Kidney epithelial cell (primary cell): ENCODE results near the gene FAM163B. TPM values are rescaled to one million over a fixed set of nuclear protein-coding genes. Genes with fewer than 3 reads are reported as not detected.

Experiments
- DNase-seq: peaks from one replicate; pipeline ENCODE4 v3.0.0-alpha.2; 2010; ENCODE audit warnings: low read depth
- H3K27me3 ChIP-seq: 2 replicates; pipeline ENCODE4 v1.6.0; 2011; ENCODE audit warnings: low read length; ENCODE audit not compliant: control insufficient read depth, insufficient read depth
- H3K36me3 ChIP-seq: 2 replicates; pipeline ENCODE4 v1.5.1; 2011; ENCODE audit warnings: low read length; ENCODE audit not compliant: control insufficient read depth, insufficient read depth
- H3K4me3 ChIP-seq: 2 replicates; pipeline ENCODE4 v1.5.1; 2011; ENCODE audit warnings: low read depth, mild to moderate bottlenecking, control low read depth, low read length
- total RNA-seq: library from RNA; depleted of rRNA; stranded (reverse); fragments of >200 nt; gene quantifications from 2 replicates; pipeline ENCODE4 v1.2.3, GENCODE V29; 2015
- TF ChIP-seq, protein P1 (sequence below): IDR thresholded peaks from 2 replicates; pipeline ENCODE4 v1.5.1; 2011; ENCODE audit warnings: mild to moderate bottlenecking, moderate library complexity, low read length, control low read depth, inconsistent platforms; ENCODE audit not compliant: insufficient read depth, poor library complexity, severe bottlenecking

The FAM163B gene
- total RNA-seq, 1 donor from 2014 or later: not detected

GRCh38 chr9:133589454-133590227, 19.5 kb downstream of the FAM163B start:
- Histone ChIP-seq H3K27me3 (peaks cover 27% of the 10 kb centered on the region), H3K36me3 (no peaks in the 10 kb centered on the region), H3K4me3 (no peak overlapping the region)
- TF ChIP-seq, protein P1, sequence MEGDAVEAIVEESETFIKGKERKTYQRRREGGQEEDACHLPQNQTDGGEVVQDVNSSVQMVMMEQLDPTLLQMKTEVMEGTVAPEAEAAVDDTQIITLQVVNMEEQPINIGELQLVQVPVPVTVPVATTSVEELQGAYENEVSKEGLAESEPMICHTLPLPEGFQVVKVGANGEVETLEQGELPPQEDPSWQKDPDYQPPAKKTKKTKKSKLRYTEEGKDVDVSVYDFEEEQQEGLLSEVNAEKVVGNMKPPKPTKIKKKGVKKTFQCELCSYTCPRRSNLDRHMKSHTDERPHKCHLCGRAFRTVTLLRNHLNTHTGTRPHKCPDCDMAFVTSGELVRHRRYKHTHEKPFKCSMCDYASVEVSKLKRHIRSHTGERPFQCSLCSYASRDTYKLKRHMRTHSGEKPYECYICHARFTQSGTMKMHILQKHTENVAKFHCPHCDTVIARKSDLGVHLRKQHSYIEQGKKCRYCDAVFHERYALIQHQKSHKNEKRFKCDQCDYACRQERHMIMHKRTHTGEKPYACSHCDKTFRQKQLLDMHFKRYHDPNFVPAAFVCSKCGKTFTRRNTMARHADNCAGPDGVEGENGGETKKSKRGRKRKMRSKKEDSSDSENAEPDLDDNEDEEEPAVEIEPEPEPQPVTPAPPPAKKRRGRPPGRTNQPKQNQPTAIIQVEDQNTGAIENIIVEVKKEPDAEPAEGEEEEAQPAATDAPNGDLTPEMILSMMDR: peak; percentile 24
- DNase-seq: no peak

- TF ChIP-seq, protein P1: no peak
- Histone ChIP-seq H3K27me3 (peaks cover 40% of the 10 kb centered on the region), H3K4me3 (no peak overlapping the region), H3K36me3 (no peaks in the 10 kb centered on the region)
- DNase-seq: no peak
These were observed 21.7 kb downstream of the FAM163B start for GRCh38 chr9:133587466-133587865.

DNA sequence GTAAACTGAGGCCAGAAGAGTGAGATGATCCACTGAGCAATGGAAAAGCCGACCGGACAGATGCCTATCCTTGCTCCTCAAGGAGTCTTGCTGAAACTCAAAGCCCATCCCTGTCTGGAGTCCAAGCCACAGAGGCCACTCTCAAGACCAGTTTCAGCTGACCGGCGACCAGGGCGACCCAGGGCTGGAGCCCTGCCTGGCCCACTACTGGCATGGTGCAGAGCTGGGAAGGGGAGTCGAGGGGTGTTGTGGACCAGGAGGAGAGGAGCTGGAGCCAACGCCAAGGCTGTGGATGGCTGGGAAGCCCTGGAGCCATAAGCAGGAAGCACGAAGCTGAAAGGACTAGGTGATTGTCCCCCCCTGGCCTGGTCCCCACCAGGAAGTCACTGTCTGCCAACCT, 22.1 kb downstream of the FAM163B start:
- Histone ChIP-seq H3K4me3 (no peak overlapping the region), H3K27me3 (peaks cover 42% of the 10 kb centered on the region), H3K36me3 (no peaks in the 10 kb centered on the region)
- TF ChIP-seq, protein P1: no peak
- DNase-seq: no peak

GRCh38 chr9:133585481-133586351, 23.5 kb downstream of the FAM163B start:
- TF ChIP-seq, protein P1: no peak
- H3K27me3 ChIP-seq: peaks cover 52% of the 10 kb centered on the region
- no peaks in the 10 kb centered on the region for H3K36me3 ChIP-seq
- no peak overlapping the region for H3K4me3 ChIP-seq
- DNase-seq: no peak

DNA sequence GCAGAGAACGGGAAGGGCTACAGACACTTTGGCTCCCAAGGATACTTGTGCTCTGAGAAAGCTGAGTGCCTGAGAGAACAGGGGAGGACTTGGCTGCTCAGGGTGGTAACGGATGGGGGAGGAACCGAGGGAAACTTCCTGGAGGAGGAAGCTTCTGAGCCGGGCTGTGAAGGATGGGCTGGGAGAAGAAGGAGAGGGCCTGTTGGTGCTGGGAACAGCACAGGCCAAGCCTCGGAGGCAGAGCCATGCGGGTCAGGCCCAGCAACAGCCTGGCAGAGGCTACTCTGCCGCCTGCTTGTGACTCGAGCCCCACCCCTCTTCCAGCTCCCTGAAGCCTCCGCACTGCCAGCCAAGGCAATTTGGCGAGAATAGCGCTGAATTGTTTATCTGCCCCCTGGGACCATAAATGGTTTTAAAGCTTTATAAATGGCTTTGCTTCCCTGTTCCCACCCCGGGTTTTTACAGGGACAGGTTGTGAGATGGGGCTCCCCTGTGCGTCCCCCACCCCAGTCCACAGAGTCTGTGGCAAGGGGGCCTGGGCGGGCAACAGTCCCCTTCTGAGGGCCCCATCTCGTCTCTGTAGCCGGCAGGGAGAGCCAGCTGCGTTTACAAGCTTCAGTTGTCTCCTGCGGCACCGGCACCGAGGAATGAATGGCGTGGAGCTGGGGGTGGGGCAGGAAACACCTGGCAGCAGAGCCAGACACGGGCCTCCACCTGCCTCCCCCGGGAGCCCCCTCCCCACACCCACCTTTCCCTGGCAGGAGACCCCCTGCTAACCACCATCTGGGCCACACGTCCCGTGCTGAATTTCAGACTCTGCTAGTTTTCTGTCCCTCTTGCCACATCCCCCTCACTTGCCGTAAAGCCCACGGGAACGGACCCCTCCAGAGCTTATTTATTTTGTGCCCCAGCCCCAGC, 24.4 kb downstream of the FAM163B start:
- H3K36me3 ChIP-seq: no peaks in the 10 kb centered on the region
- TF ChIP-seq, protein P1: no peak
- H3K4me3 ChIP-seq: no peak overlapping the region
- peaks cover 58% of the 10 kb centered on the region for H3K27me3 ChIP-seq
- no peak for DNase-seq
